ENCODE measurements around the gene GCLC.

GCLC gene

DNA sequence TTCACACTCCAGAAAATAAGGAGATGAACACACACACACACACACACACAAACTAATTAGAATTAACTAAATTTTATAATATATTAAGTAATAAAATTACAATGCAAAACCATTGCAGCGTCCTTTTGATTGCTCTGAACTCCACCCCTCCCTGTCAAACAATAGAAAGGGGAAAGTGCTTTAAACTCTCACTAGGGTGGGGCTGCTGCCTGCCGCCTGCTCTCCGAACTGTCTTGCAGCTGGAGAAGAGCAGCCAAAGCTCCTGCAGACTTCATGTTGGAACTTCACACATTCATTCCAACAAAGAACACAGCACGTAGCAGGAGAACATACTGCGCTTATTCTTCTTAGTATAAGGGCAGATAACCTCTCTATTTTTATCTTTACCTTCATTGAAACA, 83.2 kb downstream of the GCLC start:
- Histone ChIP-seq H3K9me3 (ENCODE audit: insufficient read depth, low read length) (no peaks in the 10 kb centered on the region), H4K20me1 (ENCODE audit: insufficient read depth, low read length) (no peaks in the 10 kb centered on the region), H3K4me2 (ENCODE audit: low read length) (peak overlapping the region; percentile 79), H2AFZ (ENCODE audit: low read depth, low read length) (peak overlapping the region; percentile 51), H3K27me3 (ENCODE audit: low read depth, low read length) (no peaks in the 10 kb centered on the region), H3K36me3 (replicated peaks; ENCODE audit: low read depth, low read length) (no peaks in the 10 kb centered on the region), H3K79me2 (ENCODE audit: low read length) (no peaks in the 10 kb centered on the region), H3K4me3 (ENCODE audit: low read length) (peak overlapping the region; percentile 51), H3K27ac (ENCODE audit: low read length) (peak overlapping the region; percentile 87), H3K9ac (ENCODE audit: low read length) (peak overlapping the region; percentile 47), H3K4me1 (ENCODE audit: low read length) (peaks cover 58% of the 10 kb centered on the region)
- TF ChIP-seq CTCF (IDR thresholded peaks at IDR 0.05; ENCODE audit: low read depth, low read length), result no peak

DNA sequence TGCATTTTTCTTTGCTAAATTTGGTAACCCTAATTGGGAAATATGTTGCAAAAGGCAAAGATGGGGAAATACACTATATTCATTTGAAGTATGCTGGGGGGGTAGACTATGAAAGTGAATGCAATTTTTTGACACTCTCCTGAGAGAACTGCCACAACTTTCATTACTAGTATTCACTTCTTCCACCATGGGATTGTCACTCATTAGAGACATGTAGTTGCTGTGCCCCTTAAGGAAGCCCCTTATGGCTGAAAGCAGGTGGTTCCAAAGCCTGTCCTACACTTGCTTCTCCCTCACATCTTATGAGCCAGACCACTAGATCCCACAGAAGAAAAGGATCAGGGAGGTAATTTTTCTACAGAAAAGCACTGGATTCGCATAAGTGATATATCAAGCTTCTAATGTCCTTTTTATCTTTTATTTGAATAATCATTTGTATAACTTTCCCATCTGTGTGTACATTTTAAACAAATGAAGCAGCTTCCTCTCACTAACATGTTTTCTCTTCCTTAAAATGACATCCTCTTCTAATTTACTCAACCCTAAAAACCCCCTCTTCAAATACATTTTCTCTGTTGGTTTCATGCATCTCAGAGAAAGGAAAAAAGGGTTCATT, 83.8 kb downstream of the GCLC start:
- no peaks in the 10 kb centered on the region for H3K36me3 ChIP-seq (replicated peaks; ENCODE audit: low read depth, low read length)
- no peaks in the 10 kb centered on the region for H3K9me3 ChIP-seq (ENCODE audit: insufficient read depth, low read length)
- H3K4me1 ChIP-seq (ENCODE audit: low read length), result peaks cover 58% of the 10 kb centered on the region
- peak overlapping the region; percentile 50 for H3K9ac ChIP-seq (ENCODE audit: low read length)
- H2AFZ ChIP-seq (ENCODE audit: low read depth, low read length), result no peak overlapping the region
- H4K20me1 ChIP-seq (ENCODE audit: insufficient read depth, low read length), result no peaks in the 10 kb centered on the region
- peak overlapping the region; percentile 51 for H3K4me3 ChIP-seq (ENCODE audit: low read length)
- H3K27me3 ChIP-seq (ENCODE audit: low read depth, low read length), result no peaks in the 10 kb centered on the region
- peak overlapping the region; percentile 87 for H3K27ac ChIP-seq (ENCODE audit: low read length)
- TF ChIP-seq EZH2phosphoT487 (IDR thresholded peaks at IDR 0.05; ENCODE audit: low read depth) (no peak), CTCF (IDR thresholded peaks at IDR 0.05; ENCODE audit: low read depth, low read length) (no peak)
- H3K4me2 ChIP-seq (ENCODE audit: low read length), result peak overlapping the region; percentile 79
- H3K79me2 ChIP-seq (ENCODE audit: low read length), result no peaks in the 10 kb centered on the region

DNA sequence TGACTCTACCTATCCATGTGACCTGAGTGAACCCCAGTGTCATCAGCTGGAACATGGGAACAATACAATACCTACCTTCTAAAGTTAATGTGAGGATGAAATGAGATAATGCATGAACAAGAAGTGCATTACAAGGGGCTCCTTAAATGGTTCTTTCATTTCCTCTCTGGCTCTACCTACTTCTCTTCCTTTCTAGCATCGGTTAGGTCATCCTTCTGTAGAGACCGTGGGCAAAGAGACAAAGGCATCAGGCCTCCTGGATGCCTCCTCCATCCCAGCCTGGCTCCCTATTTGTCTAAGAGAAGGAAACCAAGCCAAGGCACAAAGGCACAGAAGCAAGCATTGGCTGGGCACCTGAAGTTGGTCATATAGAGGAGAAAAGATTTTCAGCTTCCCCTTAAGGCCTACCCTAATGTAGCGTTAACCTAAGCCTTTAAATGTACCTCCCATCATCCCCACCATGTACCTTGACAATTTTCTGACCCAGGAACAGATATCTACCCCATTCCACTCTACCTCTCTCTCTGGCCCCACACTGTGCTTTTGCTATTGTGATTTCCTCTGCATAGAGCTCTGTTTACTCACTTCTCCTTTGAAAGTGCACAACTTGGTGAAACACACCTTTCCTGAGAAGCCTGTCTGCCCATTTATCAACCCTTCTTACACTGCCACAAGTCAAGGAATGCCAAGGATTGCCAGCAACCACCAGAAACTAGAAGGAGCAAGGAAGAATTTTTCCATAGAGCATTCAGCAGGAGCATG, 86.6 kb downstream of the GCLC start:
- no peaks in the 10 kb centered on the region for H3K79me2 ChIP-seq (ENCODE audit: low read length)
- peak overlapping the region; percentile 58 for H3K4me2 ChIP-seq (ENCODE audit: low read length)
- peak overlapping the region; percentile 43 for H2AFZ ChIP-seq (ENCODE audit: low read depth, low read length)
- H3K4me3 ChIP-seq (ENCODE audit: low read length), result peak overlapping the region; percentile 15
- TF ChIP-seq CTCF (IDR thresholded peaks at IDR 0.05; ENCODE audit: low read depth, low read length), result no peak
- no peak for TF ChIP-seq EZH2phosphoT487 (IDR thresholded peaks at IDR 0.05; ENCODE audit: low read depth)
- no peaks in the 10 kb centered on the region for H3K36me3 ChIP-seq (replicated peaks; ENCODE audit: low read depth, low read length)
- 0 out of 2 replicates have a peak, but pooled peaks cover 7% of the 10 kb centered on the region for H3K9me3 ChIP-seq (ENCODE audit: insufficient read depth, low read length)
- no peaks in the 10 kb centered on the region for H3K27me3 ChIP-seq (ENCODE audit: low read depth, low read length)
- peak overlapping the region; percentile 42; the same call in 1 of the 2 replicates for H3K9ac ChIP-seq (ENCODE audit: low read length)
- no peaks in the 10 kb centered on the region for H4K20me1 ChIP-seq (ENCODE audit: insufficient read depth, low read length)
- H3K4me1 ChIP-seq (ENCODE audit: low read length), result peaks cover 58% of the 10 kb centered on the region
- H3K27ac ChIP-seq (ENCODE audit: low read length), result peak overlapping the region; percentile 53

DNA sequence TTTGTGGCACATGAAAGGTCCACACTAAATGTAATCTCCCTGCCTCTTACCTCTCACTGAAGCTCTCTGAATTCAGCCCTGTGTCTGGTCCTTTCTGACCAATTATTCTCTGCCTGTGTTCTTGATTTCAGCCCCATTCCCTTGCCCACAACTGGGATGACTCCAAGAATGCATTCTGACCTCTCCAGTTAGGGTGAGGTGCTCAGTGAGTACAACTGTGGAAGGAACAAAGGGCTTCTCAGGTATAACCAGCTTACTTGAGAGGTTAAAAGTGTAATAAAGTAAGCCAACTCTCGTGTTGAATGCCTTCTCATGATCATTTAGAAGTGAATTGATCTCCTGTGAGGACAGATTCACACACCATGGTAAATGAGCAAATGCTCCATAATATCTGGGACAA, 88.1 kb downstream of the GCLC start:
- Histone ChIP-seq H2AFZ (ENCODE audit: low read depth, low read length) (no peak overlapping the region), H3K4me3 (ENCODE audit: low read length) (no peak overlapping the region), H3K27ac (ENCODE audit: low read length) (no peak overlapping the region), H3K27me3 (ENCODE audit: low read depth, low read length) (no peaks in the 10 kb centered on the region), H3K9me3 (ENCODE audit: insufficient read depth, low read length) (0 out of 2 replicates have a peak, but pooled peaks cover 7% of the 10 kb centered on the region), H3K4me1 (ENCODE audit: low read length) (peaks cover 47% of the 10 kb centered on the region), H3K9ac (ENCODE audit: low read length) (no peak overlapping the region), H3K4me2 (ENCODE audit: low read length) (no peak overlapping the region), H4K20me1 (ENCODE audit: insufficient read depth, low read length) (no peaks in the 10 kb centered on the region), H3K36me3 (replicated peaks; ENCODE audit: low read depth, low read length) (no peaks in the 10 kb centered on the region), H3K79me2 (ENCODE audit: low read length) (no peaks in the 10 kb centered on the region)
- TF ChIP-seq CTCF (IDR thresholded peaks at IDR 0.05; ENCODE audit: low read depth, low read length) (no peak), EZH2phosphoT487 (IDR thresholded peaks at IDR 0.05; ENCODE audit: low read depth) (no peak)
